Measurements from ENCODE around the gene WNT10A.

Gene WNT10A

DNA sequence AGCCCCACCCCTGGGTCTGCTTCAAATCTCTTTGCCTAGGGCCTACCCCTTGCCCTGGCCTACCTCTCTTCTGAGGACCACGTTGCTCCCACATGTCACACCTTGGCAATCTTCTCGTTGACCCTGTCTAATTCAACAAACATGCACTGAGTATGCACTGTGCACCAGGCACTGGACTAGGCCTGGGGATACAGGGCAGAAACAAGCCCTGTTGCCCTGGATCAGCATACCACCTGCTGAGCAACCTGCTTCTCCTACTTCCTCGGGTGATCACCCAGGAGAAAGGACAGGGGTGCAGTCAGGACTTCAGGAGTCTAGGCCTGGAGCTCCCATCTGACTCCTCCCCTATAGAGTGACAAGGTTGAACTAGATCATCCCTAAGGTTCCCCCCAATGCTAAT, 9.7 kb downstream of the WNT10A start:
- no peak for TF ChIP-seq GATA3 (IDR thresholded peaks at IDR 0.05; ENCODE audit: low read depth, low read length)
- no peak for TF ChIP-seq GATA2 (IDR thresholded peaks at IDR 0.05; ENCODE audit: low read depth, low read length)

- TF ChIP-seq GATA2 (IDR thresholded peaks at IDR 0.05; ENCODE audit: low read depth, low read length) (no peak), GATA3 (IDR thresholded peaks at IDR 0.05; ENCODE audit: low read depth, low read length) (no peak)
Measured at GRCh38 chr2:218891275-218892135, 10.9 kb downstream of the WNT10A start.

- TF ChIP-seq GATA2 (IDR thresholded peaks at IDR 0.05; ENCODE audit: low read depth, low read length) (no peak), GATA3 (IDR thresholded peaks at IDR 0.05; ENCODE audit: low read depth, low read length) (no peak)
Measured at GRCh38 chr2:218892693-218893348, 12.2 kb downstream of the WNT10A start.

- TF ChIP-seq GATA2 (IDR thresholded peaks at IDR 0.05; ENCODE audit: low read depth, low read length) = no peak
Measured at GRCh38 chr2:218893349-218894150, 12.9 kb downstream of the WNT10A start.

DNA sequence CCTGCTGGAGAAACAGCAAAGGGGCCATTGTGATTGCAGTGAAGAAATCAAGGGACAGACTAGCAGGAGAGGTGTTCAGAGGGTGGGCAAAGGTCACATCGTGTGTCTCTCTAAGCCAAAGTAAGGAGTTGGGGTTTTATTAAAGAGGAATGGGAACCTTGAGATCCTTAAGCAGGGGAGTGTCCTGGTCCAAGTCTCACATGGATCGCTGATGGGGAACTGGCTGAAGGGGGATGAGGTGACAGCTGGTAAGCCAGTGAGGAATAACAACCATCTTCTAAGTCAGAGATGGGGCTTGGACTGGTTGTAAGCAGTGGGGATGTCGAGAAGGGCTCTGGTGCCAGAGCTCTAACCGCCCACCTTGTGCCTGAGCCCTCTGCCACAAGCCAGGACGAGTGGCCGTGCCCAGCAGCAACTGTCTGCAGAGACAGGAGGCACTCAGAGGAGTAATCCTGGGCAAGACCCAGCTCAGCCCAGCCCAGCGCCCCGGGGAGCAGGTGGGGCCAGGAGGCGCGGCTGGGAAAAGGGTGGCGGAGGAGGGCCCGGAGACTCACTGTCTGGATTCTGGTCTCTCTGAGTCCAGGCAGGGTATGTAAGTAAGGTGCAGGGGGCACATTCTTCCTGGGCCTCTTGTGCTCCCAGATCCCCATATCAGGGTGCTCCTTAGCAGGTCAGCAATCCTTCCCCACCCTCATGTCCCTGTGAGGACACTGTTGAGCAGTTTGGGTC, 13.7 kb downstream of the WNT10A start:
- TF ChIP-seq GATA2 (IDR thresholded peaks at IDR 0.05; ENCODE audit: low read depth, low read length) (no peak), GATA3 (IDR thresholded peaks at IDR 0.05; ENCODE audit: low read depth, low read length) (no peak)

- no peak for TF ChIP-seq GATA3 (IDR thresholded peaks at IDR 0.05; ENCODE audit: low read depth, low read length)
- no peak for TF ChIP-seq GATA2 (IDR thresholded peaks at IDR 0.05; ENCODE audit: low read depth, low read length)
Measured at GRCh38 chr2:218894880-218895157, 14.2 kb downstream of the WNT10A start.

GRCh38 chr2:218895326-218895725, 14.7 kb downstream of the WNT10A start:
- no peak for TF ChIP-seq GATA2 (IDR thresholded peaks at IDR 0.05; ENCODE audit: low read depth, low read length)
- no peak for TF ChIP-seq GATA3 (IDR thresholded peaks at IDR 0.05; ENCODE audit: low read depth, low read length)

- TF ChIP-seq GATA3 (IDR thresholded peaks at IDR 0.05; ENCODE audit: low read depth, low read length) = no peak
- TF ChIP-seq GATA2 (IDR thresholded peaks at IDR 0.05; ENCODE audit: low read depth, low read length) = no peak
Measured at GRCh38 chr2:218895759-218896500, 15.3 kb downstream of the WNT10A start.

DNA sequence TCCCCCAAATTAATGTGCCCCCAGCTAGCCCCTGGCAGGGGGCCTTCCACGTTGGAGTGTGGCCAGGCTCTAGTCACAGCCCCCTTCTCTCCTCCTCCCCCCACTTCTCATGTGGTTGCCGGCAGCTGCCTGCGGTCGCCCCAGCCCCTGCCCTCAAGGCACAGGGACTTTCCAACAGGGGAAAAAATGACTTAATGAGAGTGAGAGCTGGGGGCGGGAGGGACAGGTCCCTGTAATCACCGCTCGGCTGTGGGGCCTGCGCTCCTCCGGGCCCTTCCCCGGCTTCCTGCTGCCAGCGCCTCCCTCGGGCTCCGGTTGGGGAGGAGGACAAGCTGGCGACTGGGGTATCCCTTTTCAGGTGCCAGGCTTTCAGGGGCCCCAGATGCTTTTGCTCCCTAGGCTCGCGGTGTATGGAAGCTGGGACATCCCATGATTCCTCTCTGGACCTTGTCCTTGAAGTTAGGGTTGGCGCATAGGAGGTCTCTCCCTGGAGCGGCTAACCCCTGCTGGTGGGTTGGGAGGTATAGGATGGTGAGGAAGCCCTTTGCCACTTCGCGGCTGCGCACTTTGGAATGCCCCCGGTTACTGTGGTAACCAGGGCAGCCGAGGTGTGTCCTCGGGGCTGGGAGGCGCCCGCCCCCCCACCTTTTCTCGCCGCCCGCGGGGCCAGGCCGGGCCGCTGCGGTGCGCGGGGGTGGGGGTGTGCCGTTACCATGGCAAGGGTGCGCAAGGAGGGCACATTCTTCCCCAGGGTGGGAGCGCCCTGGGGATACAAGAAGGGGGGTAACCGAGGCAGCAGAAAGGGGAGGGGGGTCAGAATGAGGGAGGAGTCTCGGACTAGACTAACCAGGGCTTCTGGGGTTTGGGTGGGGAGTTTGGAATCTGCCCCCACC, 16.1 kb downstream of the WNT10A start:
- TF ChIP-seq GATA3 (IDR thresholded peaks at IDR 0.05; ENCODE audit: low read depth, low read length) (no peak), GATA2 (IDR thresholded peaks at IDR 0.05; ENCODE audit: low read depth, low read length) (no peak)

DNA sequence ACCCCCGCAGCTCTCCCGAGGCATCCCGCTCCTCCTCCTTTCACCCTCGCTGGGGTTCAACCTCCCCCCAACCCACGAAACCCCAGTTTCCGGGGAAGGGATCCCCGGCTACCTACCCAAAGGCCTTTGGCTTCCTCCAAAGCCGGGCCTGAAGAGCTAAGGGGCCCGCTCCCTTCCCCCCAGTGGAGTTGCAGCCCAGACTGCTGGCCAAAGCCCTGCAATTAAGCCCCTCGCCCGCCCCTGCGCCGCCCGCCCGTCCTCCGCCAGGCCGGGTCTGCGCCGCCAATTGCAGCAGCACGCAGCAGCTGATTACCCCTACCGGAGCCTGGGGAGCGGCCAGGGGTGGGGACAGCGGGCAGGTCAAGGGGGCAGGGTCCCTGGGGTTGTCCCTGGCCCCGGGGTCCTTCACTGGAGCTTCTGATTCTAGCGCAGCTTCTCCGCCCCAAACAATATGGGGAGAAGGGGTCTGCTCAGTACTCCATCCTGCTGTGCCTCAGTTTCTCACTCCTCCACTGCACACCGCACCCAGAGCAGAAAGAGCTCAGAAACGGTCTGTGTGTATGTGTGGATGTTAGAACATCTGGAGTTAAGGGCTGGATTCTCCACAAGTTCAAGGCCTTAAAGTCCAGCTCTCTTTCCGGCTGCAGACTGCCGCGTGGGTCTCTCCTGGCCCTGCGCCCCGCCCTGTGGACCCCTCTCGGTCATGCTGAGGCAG, 16.9 kb downstream of the WNT10A start:
- TF ChIP-seq GATA3 (IDR thresholded peaks at IDR 0.05; ENCODE audit: low read depth, low read length) (no peak), GATA2 (IDR thresholded peaks at IDR 0.05; ENCODE audit: low read depth, low read length) (no peak)

- no peak for TF ChIP-seq GATA2 (IDR thresholded peaks at IDR 0.05; ENCODE audit: low read depth, low read length)
- no peak for TF ChIP-seq GATA3 (IDR thresholded peaks at IDR 0.05; ENCODE audit: low read depth, low read length)
Measured at GRCh38 chr2:218898109-218898878, 17.6 kb downstream of the WNT10A start.

Data from SH-SY5Y (cell line).